ENCODE results near the gene RPL3.

The RPL3 gene

GRCh38 chr22:39279170-39279850, 40.1 kb downstream of the RPL3 start:
- no peak for DNase-seq

DNA sequence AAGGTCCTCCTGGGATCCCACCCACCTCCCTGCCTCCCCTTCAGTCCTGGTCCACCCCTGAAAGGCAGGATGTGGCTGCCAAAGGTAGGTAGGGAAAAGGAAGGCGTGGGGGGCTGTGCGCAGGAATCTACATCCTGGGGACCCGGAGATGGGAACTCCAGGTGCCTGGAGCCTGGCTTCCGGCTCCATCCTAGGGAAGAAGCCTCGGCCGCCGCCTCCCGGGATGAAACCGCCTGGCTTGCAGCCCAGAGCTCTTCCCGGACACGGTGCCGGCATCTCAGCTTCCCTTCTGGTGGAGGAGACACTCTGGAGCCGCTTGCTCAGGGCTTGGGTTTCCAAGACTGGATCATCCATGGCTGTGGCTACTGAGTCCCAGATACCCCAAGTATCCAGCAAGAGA, 41.4 kb downstream of the RPL3 start:
- no peak for DNase-seq

DNA sequence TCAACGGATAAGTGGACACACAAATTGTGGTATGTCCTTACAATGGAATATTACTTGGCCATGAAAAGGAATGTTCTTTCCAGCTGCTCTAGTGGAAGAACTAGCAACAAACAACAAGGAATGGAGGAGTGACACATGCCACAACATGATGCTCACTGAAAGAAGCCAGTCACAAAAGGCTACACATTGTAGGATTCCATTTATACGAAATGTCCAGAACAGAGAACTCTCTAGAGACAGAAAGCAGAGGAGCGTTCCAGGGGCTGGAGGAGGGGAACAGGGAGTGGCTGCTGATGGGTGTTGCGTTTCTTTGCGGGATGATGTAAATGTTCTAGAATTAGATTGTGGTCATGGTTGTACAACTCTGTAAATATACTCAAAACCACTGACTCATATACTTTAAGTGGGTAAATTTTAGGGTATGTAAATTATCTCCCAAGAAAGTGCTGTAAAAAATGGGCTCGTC, 42.2 kb downstream of the RPL3 start:
- DNase-seq, result no peak

DNA sequence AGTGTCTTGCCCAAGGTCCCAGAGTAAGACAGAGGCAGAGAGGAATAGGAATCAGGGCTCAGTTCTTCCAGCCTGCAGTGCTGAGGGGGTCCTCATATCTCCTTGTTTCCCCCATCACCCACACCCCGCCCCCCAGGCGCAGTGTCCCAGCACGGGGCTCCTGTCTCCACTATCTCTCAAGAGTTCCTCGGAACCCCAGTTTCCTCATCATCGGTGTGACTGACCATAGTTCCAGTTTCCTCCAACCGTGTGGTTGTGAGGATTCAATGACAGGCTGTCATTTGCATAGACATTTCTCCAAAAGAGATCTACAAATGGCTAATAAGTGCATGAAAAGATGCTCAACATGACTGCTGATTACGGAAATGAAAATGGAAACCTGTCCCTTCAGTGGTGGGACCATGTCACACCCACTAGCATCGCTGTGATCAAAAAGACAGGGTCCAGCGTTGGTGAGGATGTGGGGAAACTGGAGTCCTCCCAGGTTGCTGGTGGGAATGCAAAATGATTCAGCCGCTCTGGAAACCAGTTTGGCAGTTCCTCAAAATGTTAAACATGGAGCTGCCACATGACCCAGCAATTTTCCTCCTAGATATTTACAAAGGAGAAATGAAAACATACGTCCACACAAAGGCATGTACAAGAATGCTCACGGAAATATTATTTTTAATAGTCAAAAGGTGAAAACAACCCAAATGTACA, 42.8 kb downstream of the RPL3 start:
- no peak for DNase-seq

DNA sequence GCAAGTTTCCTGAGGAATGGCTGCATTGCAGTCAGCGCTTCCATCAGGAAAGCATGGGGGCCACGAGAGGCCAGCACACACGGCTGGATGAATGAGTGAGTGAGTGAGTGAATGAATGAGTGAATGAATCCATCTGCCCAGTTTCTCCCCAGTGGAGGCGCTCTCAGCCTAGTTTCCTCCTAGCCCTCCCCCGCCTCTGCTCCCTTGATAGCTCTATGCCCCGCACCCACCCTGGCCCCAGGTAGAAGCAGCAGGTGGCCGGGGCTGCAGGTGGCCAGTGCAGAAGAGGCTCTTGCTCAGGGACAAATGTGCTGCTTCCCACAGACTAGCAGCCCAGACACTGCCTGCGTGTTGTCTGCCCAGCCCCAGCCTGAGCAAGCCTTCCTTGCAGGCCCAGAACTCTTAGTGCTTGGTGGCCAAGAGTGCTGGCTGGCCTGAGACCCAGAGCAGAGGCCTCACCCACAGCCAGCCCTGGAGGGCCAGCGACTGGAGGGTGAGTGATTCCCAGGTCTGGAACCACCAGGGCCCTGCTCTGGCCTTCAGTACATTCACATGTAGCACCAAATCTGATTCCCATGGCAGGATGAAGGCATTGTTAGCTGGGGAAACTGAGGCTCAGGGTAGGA, 43.5 kb downstream of the RPL3 start:
- no peak for DNase-seq

DNA sequence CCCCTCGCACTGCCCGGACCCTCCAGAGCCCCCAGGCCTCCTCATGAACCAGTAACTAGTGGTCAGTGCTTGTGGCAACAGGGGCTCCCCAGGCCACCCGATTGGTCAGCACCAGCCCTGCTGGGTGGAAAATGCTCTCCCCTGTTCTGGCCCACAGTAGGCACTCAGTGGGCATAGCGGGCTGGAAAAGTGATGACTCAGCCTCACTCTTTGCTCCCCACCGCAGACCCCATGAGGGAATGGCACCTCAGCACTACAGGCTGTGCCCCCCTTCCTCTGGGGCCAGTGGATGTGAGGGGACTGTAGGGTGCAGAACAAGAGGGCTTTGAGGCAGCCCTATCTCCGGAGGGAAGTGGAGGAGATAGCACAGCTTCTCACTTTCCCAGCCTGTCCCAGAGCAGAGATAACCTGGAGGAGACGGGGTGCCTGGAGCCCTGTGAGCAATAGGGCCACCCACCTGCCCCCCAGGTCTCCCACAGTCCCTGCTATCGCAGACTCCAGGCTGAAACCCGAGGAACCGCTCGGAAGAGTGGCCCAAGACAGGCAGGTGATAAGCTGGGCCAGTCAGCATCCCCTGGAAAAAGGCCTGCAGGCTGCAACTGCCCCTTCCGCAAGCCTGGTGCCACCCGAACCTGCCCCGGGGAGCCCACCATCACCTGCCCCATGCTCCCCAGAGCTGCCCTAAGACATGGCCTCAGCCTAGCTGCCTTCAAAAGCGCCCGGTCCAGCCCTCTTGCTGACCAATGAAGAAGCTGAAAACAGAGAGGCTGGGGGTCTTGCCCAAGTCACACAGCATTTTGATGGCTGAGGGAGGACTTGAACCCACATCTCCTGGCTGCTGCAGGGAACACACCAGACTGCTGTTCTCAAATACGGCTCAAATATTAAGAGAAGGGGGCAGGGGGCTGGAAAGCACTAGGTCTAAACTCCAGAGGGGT, 45.2 kb downstream of the RPL3 start:
- DNase-seq, result no peak

DNA sequence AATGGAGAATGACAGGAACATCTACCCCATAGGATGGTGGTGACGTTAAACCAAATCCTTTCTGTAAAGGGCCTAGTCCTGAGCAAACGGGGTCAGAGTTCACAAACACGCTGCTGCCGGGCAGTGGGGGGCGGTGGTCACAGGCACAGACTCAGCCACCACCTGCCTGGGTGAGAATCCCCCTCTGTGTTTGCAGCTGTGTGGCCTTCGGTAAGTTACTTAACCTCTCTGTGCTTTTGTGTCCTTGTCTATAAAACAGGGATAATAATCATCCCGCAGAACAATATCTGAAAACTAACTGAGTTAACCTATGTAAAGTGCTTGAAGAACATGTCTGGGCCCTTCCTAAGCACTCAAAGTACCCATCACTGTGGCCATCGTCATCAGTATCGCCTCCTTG, 48.6 kb downstream of the RPL3 start:
- DNase-seq, result no peak

DNA sequence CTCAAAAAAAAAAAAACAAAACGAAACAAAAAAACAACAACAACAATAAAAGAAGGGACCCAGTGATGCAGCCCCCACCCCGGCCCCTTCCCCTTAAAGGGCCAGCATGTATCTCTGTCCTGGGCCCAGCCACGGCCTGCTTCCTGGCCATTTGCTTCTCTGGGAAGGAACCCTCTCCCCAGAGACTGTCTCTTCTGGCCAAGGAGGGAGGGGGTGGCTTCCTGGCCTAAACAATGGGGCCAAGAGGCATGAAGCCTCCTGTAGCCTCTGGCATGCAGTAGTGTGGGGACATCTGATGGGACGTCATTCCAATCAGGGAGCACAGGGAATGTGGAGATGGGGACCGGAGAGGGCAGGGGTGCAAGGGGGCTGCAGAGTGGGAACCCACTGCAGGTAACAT, 49.1 kb downstream of the RPL3 start:
- no peak for DNase-seq

GRCh38 chr22:39269095-39269790, 50.2 kb downstream of the RPL3 start:
- no peak for DNase-seq

DNA sequence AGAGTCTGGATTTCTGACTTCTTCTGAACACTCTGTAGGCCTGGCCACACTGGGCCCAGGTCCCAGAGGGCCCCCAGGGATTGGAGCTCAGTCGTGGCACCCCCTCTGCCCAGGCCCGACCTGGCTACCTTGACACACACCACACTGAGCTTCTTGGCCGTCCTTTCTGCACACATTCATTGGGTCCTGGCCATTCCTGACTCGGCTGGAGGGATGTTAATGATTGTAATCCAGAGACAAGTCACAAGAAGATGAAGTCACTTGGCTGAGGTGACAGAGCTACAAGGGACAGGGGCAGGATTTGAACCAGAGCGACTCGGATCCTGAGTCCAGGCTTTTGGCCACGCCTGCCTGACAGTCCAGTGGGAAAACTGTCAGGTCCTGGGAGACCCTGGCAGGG, 50.8 kb downstream of the RPL3 start:
- DNase-seq, result no peak

GRCh38 chr22:39267974-39268373, 51.4 kb downstream of the RPL3 start:
- DNase-seq, result no peak

DNA sequence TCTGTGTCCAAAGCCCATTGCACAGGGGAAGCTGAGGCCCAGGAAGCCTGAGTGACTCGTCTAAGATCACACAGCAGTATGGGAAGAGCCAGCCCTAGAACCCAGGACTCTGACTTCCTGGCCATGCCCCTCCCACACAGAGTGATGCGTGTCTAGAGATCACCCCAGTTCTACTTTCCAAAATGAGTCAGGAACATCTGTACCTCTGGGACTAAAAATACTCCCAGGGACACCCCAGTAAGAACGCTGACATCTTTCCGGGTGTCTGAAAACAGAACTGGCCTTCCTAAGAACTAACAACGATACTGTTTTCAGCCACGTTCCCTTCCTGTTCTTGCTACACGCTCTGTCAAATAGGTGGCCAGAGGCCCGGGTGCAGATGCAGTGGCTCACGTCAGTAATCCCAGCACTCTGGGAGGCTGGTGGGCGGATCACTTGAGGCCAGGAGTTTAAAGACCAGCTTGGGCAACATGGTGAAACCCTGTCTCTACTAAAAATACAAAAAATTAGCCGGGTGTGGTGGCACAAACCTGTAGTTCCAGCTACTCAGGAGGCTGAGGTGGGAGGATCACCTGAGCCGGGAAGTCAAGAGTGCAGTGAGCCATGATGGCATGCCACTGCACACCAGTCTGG, 52.9 kb downstream of the RPL3 start:
- DNase-seq, result no peak

- DNase-seq, result no peak
These were observed 54.1 kb downstream of the RPL3 start for GRCh38 chr22:39265143-39265886.

GRCh38 chr22:39264349-39265038, 54.9 kb downstream of the RPL3 start:
- DNase-seq, result no peak

DNA sequence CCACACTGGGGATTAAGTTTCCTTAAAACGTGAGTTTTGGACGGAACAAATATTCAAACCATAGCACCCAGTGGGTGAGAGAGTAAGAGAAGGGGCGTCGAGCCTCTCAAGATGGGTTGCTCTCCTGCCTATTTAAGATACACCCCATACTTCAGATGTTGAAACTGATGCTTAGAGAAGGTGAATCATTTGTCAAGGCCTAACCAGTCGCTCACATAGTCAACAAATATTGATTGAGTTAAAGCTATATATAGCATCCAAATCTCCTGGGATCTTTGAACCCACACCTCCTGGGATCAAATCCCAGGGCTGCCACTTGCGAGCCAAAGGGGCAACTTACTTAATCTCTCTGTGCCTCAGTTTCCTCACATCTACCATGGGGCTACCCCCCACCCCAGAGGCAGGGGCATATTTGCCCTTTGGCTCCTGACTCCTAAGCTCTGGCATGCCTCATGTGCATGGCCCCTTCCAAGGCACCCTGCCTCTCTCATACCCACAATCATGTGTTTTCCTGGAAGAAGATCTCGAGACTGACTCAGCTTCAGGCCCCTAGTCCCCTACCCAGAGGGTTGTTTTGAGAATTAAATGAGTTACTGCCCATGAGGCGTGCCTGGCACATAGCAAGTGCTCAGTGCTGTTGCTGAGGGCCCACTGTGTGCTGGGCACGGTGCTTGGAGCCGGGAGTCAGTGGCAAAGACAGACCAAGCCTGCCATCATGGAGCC, 55.6 kb downstream of the RPL3 start:
- DNase-seq, result no peak

All from activated CD4-positive, CD25-positive, alpha-beta regulatory T cell treated with anti-CD3 and anti-CD28 coated beads, Interleukin-2, amount 50 U/mL, for 72 hours (primary cell).